HFFc6 (cell line): ENCODE results near the gene HVCN1. TPM values are rescaled to one million over a fixed set of nuclear protein-coding genes. Genes with fewer than 3 reads are reported as not detected.

Experiments
- DNase-seq: peaks from one replicate; pipeline ENCODE4 v3.0.0-alpha.2; 2018
- H3K27ac Mint-ChIP-seq: 2 replicates; pipeline ENCODE4 v1.8.0; 2020; ENCODE audit warnings: mild to moderate bottlenecking, mixed read lengths
- H3K27me3 Mint-ChIP-seq: 2 replicates; pipeline ENCODE4 v1.8.0; 2021; ENCODE audit warnings: mild to moderate bottlenecking, moderate library complexity, mixed read lengths; ENCODE audit not compliant: insufficient read depth
- H3K36me3 Mint-ChIP-seq: 2 replicates; pipeline ENCODE4 v1.8.0; 2021; ENCODE audit warnings: low read depth, mixed read lengths
- H3K4me1 Mint-ChIP-seq: 2 replicates; pipeline ENCODE4 v1.8.0; 2020; ENCODE audit warnings: low read depth, mixed read lengths
- H3K4me3 Mint-ChIP-seq: 2 replicates; pipeline ENCODE4 v1.8.0; 2020; ENCODE audit warnings: mild to moderate bottlenecking, moderate library complexity, mixed read lengths
- H3K9me3 Mint-ChIP-seq: 2 replicates; pipeline ENCODE4 v1.8.0; 2020; ENCODE audit warnings: mild to moderate bottlenecking, mixed read lengths
- total RNA-seq, 6 experiments: library from RNA; stranded (reverse); fragmentation: NEBNext Ultra II Directional; extraction: Animal tissue kit (Norgen Biotek cat#: 25700); gene quantifications; 2 replicates in 1 of 6; 3 replicates in 5 of 6; pipeline ENCODE4 v1.2.3, GENCODE V29; 2021
- TF ChIP-seq, protein P1 (sequence below): fragments of 200-600 bp; sonication (generic); IDR thresholded peaks from 2 replicates; pipeline ENCODE4 v1.5.0; 2021; ENCODE audit warnings: antibody characterized with exemption, mild to moderate bottlenecking

The HVCN1 gene
- total RNA-seq, 6 experiments from 2014 or later, result 0.09 to 0.71 (median 0.33) TPM; not detected in 1

DNA sequence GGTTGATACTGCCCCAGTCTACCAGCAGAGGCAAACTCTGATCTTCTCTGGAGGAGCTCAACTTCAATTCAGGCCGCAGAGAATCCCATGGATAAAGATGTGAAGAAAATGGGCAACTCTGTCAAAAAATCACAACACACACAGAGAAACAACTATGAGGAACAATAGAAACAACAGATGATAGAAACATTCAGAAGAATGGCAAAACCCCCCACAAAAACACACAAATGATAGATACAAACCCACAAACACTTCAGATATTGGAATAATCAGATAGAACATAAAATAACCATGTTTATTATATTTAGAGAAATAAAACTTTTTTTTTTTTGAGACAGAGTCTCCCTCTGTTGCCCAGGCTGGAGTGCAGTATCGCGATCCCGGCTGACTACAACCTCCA is 20.0 kb upstream of the HVCN1 start:
- TF ChIP-seq, protein P1, sequence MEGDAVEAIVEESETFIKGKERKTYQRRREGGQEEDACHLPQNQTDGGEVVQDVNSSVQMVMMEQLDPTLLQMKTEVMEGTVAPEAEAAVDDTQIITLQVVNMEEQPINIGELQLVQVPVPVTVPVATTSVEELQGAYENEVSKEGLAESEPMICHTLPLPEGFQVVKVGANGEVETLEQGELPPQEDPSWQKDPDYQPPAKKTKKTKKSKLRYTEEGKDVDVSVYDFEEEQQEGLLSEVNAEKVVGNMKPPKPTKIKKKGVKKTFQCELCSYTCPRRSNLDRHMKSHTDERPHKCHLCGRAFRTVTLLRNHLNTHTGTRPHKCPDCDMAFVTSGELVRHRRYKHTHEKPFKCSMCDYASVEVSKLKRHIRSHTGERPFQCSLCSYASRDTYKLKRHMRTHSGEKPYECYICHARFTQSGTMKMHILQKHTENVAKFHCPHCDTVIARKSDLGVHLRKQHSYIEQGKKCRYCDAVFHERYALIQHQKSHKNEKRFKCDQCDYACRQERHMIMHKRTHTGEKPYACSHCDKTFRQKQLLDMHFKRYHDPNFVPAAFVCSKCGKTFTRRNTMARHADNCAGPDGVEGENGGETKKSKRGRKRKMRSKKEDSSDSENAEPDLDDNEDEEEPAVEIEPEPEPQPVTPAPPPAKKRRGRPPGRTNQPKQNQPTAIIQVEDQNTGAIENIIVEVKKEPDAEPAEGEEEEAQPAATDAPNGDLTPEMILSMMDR, result no peak
- Mint-ChIP-seq H3K36me3 (no peaks in the 10 kb centered on the region; the same call in 1 of the 2 replicates), H3K27me3 (peaks cover 3% of the 10 kb centered on the region; the same call in 1 of the 2 replicates), H3K4me1 (no peaks in the 10 kb centered on the region), H3K9me3 (no peaks in the 10 kb centered on the region), H3K4me3 (no peak overlapping the region), H3K27ac (no peak overlapping the region)
- DNase-seq, result no peak

DNA sequence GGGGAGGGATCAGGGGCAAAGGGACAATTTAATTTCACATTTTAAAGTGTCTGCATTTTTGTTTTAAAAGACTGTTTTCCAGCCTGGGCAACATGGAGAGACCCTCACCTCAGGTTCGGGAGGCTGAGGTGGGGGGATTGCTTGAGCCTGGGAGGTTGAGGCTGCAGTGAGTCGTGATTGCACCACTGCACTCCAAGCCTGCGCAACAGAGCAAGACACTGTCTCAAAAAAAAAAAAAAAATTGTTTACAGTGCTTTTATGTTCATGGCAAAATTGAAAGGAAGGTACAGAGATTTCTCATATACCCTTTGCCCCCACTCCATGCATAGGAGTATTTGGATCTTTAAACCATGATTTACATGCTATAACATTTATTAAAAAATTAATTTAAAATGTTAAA is 16.4 kb upstream of the HVCN1 start:
- TF ChIP-seq, protein P1, result no peak
- Mint-ChIP-seq H3K27ac (no peak overlapping the region), H3K36me3 (no peaks in the 10 kb centered on the region; the same call in 1 of the 2 replicates), H3K9me3 (no peaks in the 10 kb centered on the region), H3K27me3 (peaks cover 3% of the 10 kb centered on the region; the same call in 1 of the 2 replicates), H3K4me3 (no peak overlapping the region), H3K4me1 (no peaks in the 10 kb centered on the region)
- DNase-seq, result no peak

DNA sequence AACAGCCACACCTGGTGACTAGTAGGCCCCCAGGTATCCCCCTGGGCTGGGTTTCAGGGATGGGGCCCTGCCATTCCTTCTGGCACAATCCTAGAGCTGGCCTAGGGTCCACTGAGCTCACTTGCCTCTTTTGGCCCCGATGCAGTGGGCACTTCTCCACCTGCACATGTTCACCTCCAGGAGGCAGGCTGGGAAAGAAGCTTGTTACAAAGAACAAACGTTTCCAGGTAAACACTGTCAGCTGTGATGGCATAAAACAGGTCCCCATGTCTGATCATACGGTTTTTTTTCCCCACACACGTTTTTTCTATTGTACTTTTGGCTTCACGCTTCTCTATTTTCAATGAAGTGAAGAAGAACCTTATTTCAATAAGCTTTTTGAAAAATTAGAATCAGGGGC is 15.8 kb upstream of the HVCN1 start:
- H3K27ac Mint-ChIP-seq, result no peak overlapping the region
- H3K27me3 Mint-ChIP-seq, result peaks cover 3% of the 10 kb centered on the region; the same call in 1 of the 2 replicates
- no peaks in the 10 kb centered on the region for H3K36me3 Mint-ChIP-seq
- H3K4me3 Mint-ChIP-seq, result no peak overlapping the region
- DNase-seq, result no peak
- H3K4me1 Mint-ChIP-seq, result no peaks in the 10 kb centered on the region
- H3K9me3 Mint-ChIP-seq, result no peaks in the 10 kb centered on the region
- TF ChIP-seq, protein P1, result peak; percentile 27; the same call in 1 of the 2 replicates

DNA sequence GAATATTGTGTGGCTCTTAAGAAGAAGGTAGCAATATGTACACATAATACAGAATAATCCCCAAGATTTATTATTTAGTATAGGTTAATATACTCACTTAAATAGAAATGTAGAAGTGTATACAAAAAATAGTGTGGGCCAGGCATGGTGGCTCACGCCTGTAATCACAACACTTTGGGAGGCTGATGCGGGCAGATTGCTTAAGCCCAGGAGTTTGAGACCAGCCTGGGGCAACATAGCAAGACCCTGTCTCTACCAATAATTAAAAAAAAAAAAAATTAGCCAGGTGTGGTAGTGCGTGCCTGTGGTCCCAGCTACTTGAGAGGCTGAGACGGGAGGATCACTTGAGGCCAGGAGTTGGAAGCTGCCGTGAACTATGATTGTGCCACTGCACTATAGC is 15.3 kb upstream of the HVCN1 start:
- peaks cover 3% of the 10 kb centered on the region; the same call in 1 of the 2 replicates for H3K27me3 Mint-ChIP-seq

DNA sequence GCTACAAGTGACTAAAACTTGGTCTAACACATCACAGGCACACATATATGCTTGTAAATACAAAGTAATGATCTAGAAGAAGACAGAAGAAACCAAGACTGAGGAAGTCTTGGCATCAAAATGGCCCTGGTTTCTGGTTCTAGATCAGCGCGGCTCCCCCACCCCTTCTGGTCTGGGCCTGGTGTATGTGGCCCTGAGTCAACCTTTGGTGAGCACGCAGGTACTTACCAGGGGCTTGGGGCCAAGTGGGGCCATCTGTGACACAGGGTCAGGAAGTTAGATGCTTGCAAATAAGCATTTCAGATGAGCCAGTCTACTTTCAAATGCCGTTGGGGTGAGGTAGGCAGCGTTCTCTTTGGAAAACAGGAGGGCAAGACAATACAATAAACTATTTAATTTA is 13.2 kb upstream of the HVCN1 start:
- DNase-seq, result no peak
- Mint-ChIP-seq H3K4me3 (no peak overlapping the region), H3K27me3 (peaks cover 5% of the 10 kb centered on the region), H3K9me3 (no peaks in the 10 kb centered on the region), H3K27ac (no peak overlapping the region), H3K36me3 (no peaks in the 10 kb centered on the region), H3K4me1 (peaks cover 8% of the 10 kb centered on the region; the same call in 1 of the 2 replicates)
- TF ChIP-seq, protein P1, result no peak

More for the DNA sequence above, 15.3 kb upstream of the HVCN1 start:
- DNase-seq, result no peak
- Mint-ChIP-seq H3K4me3 (no peak overlapping the region), H3K27ac (no peak overlapping the region), H3K9me3 (no peaks in the 10 kb centered on the region), H3K36me3 (no peaks in the 10 kb centered on the region), H3K4me1 (no peaks in the 10 kb centered on the region)
- TF ChIP-seq, protein P1, result no peak
